HL-60 (cell line): Measurements from ENCODE around the gene KMT2C.

Source experiments
- DNase-seq, 2 experiments: peaks; one replicate each; pipeline ENCODE4 v3.0.0-alpha.2; 2010 to 2020; ENCODE audit warnings: low read depth in 1 of 2, low spot score in 1 of 2
- H3K27ac ChIP-seq: fragments of 250-450 bp; sonication (Bioruptor Pico); replicated peaks from 2 replicates; pipeline ENCODE4 v1.5.1; 2020; ENCODE audit warnings: mild to moderate bottlenecking, moderate library complexity
- H3K27me3 ChIP-seq: fragments of 250-450 bp; sonication (Bioruptor Pico); 2 replicates; pipeline ENCODE4 v1.5.1; 2021; ENCODE audit warnings: mild to moderate bottlenecking, moderate library complexity; ENCODE audit not compliant: insufficient read depth, poor library complexity, severe bottlenecking
- H3K4me3 ChIP-seq: replicated peaks from 2 replicates; pipeline ENCODE4 v1.5.1; 2011; ENCODE audit warnings: mild to moderate bottlenecking, control low read depth, low read length; ENCODE audit not compliant: insufficient read depth
- CTCF ChIP-seq: IDR thresholded peaks from one replicate; pipeline ENCODE4 v1.5.1; 2011; ENCODE audit warnings: low read length, control low read depth, inconsistent platforms; ENCODE audit not compliant: insufficient read depth
- GABPA ChIP-seq: IDR thresholded peaks from 2 replicates; pipeline ENCODE4 v1.6.1; 2012; ENCODE audit warnings: low read depth
- POLR2AphosphoS5 ChIP-seq: IDR thresholded peaks from 2 replicates; pipeline ENCODE4 v1.6.1; 2012; ENCODE audit warnings: low read depth
- SPI1 ChIP-seq: IDR thresholded peaks from 2 replicates; pipeline ENCODE4 v1.6.1; 2012; ENCODE audit warnings: low read depth, mild to moderate bottlenecking, borderline replicate concordance
- TF ChIP-seq, protein P1 (sequence below): IDR thresholded peaks from 2 replicates; pipeline ENCODE4 v1.6.1; 2012; ENCODE audit warnings: low read depth; ENCODE audit not compliant: insufficient replicate concordance

The KMT2C gene

GRCh38 chr7:152203095-152203494 lies 232.7 kb downstream of the KMT2C start:
- Histone ChIP-seq H3K4me3 (no peak overlapping the region), H3K27me3 (no peaks in the 10 kb centered on the region), H3K27ac (no peak overlapping the region)
- no peak for DNase-seq
- TF ChIP-seq SPI1 (no peak), POLR2AphosphoS5 (no peak), CTCF (no peak), GABPA (no peak)
- TF ChIP-seq, protein P1, sequence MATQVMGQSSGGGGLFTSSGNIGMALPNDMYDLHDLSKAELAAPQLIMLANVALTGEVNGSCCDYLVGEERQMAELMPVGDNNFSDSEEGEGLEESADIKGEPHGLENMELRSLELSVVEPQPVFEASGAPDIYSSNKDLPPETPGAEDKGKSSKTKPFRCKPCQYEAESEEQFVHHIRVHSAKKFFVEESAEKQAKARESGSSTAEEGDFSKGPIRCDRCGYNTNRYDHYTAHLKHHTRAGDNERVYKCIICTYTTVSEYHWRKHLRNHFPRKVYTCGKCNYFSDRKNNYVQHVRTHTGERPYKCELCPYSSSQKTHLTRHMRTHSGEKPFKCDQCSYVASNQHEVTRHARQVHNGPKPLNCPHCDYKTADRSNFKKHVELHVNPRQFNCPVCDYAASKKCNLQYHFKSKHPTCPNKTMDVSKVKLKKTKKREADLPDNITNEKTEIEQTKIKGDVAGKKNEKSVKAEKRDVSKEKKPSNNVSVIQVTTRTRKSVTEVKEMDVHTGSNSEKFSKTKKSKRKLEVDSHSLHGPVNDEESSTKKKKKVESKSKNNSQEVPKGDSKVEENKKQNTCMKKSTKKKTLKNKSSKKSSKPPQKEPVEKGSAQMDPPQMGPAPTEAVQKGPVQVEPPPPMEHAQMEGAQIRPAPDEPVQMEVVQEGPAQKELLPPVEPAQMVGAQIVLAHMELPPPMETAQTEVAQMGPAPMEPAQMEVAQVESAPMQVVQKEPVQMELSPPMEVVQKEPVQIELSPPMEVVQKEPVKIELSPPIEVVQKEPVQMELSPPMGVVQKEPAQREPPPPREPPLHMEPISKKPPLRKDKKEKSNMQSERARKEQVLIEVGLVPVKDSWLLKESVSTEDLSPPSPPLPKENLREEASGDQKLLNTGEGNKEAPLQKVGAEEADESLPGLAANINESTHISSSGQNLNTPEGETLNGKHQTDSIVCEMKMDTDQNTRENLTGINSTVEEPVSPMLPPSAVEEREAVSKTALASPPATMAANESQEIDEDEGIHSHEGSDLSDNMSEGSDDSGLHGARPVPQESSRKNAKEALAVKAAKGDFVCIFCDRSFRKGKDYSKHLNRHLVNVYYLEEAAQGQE: no peak

DNA sequence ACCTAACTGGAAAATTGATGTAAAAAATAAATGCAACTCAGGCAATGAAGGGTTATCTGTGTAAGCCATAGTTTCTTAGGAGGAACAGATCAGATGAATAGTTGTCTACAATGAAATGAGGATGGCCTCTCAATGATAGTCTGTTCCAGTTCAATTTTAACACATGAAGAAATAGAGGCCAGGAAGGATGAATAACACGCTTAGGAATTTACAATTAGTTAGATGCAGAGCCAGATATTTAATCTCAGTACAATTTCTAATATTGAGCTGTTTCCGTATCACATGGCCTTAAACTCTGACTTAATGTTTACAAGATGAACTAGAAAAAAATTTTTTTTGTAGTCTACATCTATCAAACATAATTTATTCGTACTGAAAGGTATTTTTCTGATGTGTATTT lies 233.7 kb downstream of the KMT2C start:
- no peak overlapping the region for H3K27ac ChIP-seq
- H3K27me3 ChIP-seq: no peaks in the 10 kb centered on the region
- no peak for DNase-seq
- no peak overlapping the region for H3K4me3 ChIP-seq
- TF ChIP-seq CTCF: no peak

- Histone ChIP-seq H3K4me3 (no peak overlapping the region), H3K27me3 (no peaks in the 10 kb centered on the region), H3K27ac (no peak overlapping the region)
- DNase-seq: no peak
- TF ChIP-seq GABPA: no peak
- no peak for TF ChIP-seq POLR2AphosphoS5
- TF ChIP-seq SPI1: no peak
- TF ChIP-seq, protein P1: no peak
- no peak for TF ChIP-seq CTCF
These were observed 235.4 kb downstream of the KMT2C start for GRCh38 chr7:152200395-152200794.

- Histone ChIP-seq H3K27ac (no peak overlapping the region), H3K27me3 (no peaks in the 10 kb centered on the region), H3K4me3 (no peak overlapping the region)
These were observed 239.4 kb downstream of the KMT2C start for GRCh38 chr7:152196391-152196790.

More at GRCh38 chr7:152196391-152196790, 239.4 kb downstream of the KMT2C start:
- DNase-seq: no peak
- TF ChIP-seq POLR2AphosphoS5 (no peak), SPI1 (no peak), CTCF (no peak), GABPA (no peak)
- TF ChIP-seq, protein P1: no peak
